ENCODE data around the gene ABCA7.

- TF ChIP-seq CTCF (IDR thresholded peaks at IDR 0.05) (no peak), POLR2A (IDR thresholded peaks at IDR 0.05) (peak in 3 of 4 donors; percentile 72 to 99 (median 96))
These were observed 63.9 kb downstream of the ABCA7 start, which contains the start of gene GPX4 for GRCh38 chr19:1103708-1104310.
